ENCODE results near the gene AMPD2. TPM values are rescaled to one million over a fixed set of nuclear protein-coding genes. Genes with fewer than 3 reads are reported as not detected.

Gene AMPD2
- total RNA-seq, 1 experiment from 2014 or later = 106 TPM

DNA sequence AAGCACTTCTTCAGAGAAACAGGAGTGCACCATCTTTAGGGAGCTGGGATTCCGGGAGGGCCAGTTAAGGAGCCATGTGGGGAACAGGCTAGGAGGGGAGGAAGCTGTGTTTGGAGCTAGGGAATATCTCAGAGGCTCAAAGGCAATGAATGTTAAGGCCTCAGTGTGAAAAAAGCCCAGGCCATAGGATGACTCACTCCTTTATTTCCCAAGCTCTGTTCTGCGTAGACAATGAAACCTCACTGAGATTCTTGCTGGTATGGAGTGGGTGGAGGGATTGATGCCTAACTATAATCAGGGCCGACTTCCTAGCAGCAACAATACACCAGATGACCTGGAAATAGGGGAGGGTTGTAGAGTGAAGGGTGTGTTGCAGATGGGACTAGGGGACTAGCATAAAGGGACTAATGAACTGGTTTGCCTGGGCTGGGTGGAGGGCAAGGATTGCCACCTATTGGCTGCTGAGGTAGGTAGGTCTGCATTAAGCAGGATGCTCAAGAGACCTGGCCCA, 2.3 kb upstream of the AMPD2 start:
- DNase-seq (ENCODE audit: low read depth) = peak; percentile 87

DNA sequence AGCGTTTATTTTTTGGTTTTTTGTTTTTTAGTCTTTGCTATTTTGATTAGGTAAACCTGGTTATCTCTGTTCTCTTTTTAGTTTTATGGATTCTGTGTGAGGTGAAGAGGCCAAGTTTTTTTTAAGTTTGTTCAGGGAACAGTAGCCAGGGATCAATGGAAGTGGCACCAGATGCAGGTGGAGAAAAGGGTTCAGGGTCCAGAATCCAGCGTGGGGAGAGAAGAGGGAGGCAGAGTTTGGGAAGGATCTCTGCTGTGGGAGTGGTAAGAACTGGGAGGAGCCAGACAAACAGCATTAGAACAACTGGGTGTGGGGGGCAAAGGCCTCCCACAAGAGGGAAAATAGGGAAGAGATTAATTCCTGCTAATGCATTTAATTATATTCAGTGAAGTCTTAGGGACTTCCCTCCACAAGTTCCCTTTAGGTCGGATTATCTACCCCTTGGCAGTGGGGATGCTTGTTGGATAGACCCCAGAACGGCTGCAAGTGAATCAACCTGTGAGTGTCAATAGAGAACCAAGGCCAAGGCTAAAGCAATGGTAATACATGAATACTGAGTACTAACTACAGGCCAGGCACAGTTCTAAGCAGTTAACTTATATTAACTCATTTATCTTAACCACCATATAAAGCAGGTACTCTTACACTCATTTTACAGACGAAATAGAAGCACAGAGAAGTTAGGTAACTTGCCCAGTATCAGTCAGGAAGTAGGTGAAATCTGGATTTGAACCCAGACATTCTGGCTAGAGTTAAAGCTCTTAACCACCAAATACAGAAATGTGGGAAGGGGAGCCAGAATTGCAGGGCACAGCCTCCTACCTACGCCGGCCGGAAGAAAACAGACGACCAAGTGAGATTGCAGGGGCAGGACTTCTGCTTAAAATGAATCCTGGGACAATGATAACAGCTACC, 719 bp upstream of the AMPD2 start:
- DNase-seq (ENCODE audit: low read depth) = no peak

DNA sequence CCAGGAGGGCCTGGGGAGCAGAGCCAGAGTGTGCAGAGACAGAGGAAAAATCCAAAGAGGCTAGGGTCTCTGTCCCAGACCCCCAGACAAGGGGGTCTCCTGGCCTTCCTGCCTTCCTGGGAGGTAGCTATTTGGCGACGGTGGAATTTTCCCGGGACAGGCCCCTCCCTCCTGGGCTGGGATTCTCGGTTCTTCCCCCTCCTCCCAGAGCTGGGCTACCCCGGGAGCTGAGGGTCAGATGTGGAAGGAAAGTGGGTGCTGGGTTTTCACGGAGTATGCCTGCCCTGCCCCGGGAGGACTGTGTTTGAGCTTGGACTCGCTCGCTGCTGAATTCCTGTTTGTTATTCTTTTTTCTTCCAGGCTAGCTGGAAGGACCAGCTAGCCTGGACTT, 759 bp downstream of the AMPD2 start:
- peak; percentile 76 for DNase-seq (ENCODE audit: low read depth)

DNA sequence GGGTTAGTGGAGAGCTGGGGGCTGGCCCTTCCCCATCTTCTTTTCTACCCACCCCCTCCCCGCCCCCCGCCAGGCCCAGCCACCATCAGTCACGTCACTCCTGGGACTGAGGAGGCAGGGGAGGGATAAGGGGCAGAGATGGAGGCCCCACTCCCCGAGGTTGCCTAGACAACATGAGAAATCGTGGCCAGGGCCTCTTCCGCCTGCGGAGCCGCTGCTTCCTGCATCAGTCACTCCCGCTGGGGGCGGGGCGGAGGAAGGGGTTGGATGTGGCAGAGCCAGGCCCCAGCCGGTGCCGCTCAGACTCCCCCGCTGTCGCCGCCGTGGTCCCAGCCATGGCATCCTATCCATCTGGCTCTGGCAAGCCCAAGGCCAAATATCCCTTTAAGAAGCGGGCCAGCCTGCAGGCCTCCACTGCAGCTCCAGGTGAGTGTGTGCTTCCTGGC, 1.2 kb downstream of the AMPD2 start:
- peak; percentile 97 for DNase-seq (ENCODE audit: low read depth)

DNA sequence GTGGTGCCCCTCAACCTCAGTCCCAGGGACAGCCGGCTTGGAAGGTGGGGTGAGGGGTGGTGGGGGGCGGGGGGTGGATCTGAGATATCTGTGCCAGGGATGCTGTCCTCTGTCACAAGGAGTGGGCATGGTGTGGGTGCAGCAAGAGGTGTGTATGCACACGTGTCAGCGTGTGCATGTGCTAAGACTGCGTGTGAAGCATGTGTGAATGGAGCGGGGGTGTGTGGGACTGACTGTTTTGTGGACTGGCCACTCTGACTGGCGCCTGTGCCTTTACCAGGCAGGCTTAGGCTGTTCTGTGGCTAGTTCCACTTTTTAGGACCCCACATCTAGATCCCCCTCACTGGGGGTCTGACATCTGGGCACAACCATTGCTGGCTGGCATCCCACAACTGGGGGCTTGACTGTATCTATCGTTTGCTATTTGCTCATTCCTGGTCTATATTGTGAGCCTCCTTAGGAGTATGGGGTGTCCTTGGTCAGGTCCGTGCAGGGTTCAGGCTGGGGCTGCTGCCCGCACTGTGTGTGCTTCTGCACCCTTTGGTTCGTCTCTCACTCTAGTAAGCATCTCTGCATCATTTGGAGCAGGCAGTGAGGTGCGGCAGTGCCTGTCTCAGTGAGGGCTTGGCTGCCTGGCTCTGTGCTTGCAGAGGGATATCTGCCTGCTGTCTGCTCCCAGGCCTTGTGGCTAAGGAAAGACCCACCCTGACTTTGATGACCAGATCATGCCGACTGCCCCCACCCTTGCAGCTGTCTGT, 1.9 kb downstream of the AMPD2 start:
- DNase-seq (ENCODE audit: low read depth) = no peak

DNA sequence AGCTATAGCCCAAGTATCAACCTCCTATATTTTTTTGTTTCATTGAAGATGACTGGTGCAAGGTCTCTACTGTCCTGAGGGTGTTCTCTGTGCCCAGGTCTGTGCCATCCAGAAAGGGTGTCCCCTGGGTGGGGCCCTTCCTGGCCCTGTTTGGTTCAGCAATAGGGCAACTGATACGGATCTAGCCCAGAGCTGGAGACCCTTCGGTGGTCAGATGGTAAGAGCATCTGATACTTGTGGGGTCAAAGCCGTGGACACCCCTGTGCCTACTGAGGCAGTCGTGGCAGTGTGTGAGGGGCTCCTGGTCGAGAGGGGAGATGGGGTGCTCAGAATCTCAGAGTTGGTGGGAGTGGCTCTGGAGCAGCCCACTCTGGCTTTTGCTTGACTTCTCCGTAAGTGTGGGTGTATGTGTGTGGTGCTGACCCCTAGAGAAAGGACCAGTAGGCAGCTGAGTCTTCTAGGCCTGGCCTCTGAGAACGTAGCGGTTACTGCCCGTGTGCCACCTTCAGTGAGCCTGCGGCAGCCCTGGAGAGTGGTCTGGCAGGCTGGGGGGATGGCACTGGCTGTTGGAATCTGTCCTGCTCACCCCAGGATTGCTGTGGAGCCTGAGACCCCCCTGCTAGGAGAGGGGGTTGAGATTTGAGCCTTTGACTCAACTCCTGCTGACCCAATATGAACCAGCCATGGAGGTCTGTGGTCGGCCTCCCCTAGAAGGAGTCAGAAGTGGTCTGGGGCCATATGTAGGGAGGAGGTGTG, 2.7 kb downstream of the AMPD2 start:
- DNase-seq (ENCODE audit: low read depth) = no peak

DNA sequence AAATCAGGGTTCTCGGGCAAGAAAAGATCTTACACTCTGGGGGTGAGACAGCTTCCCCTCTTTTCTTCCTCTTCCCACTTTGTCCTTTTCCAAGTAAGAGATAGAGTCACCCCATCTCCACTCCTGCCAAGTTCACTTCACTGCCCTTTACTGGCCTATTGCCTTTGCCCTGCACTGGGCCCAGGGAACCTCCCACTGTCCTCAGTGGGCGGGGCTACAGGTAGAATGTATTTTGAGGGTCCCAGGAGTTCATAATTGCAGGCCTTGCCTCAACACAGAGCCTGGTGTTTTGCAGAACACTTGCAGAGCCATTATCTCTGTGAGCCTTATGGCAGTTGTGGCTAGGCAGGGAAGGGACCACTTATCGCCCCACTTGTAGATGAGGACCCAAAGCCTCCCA, 3.3 kb downstream of the AMPD2 start:
- no peak for DNase-seq (ENCODE audit: low read depth)

DNA sequence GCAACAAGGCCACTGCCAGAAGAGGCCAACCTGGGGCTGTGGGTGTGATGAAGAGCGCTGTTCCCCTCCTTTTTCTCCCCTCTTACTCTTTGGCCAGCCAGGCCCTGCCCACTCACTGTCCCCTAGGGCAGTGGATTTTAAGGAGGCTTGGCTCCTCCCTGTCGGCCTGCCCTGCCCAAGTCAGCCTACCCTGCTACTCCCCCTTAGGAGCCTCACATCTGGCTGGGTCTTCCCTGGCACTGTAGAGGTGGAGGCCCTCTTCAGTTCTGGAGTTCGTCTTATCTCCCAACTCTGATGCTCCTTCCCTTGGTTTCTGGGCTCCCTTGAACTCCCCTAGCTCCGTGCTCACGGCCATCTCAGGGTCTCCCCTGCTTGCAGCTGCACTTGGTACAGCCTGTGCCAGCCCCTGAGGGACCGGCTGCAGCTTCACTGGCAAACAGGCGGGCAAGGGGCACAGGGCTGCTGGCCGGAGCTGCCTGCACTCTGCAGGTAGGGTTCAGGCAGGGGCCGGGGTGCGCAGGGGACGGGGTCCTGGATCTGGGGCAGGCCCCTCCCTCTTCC, 4.0 kb downstream of the AMPD2 start:
- DNase-seq (ENCODE audit: low read depth) = no peak

DNA sequence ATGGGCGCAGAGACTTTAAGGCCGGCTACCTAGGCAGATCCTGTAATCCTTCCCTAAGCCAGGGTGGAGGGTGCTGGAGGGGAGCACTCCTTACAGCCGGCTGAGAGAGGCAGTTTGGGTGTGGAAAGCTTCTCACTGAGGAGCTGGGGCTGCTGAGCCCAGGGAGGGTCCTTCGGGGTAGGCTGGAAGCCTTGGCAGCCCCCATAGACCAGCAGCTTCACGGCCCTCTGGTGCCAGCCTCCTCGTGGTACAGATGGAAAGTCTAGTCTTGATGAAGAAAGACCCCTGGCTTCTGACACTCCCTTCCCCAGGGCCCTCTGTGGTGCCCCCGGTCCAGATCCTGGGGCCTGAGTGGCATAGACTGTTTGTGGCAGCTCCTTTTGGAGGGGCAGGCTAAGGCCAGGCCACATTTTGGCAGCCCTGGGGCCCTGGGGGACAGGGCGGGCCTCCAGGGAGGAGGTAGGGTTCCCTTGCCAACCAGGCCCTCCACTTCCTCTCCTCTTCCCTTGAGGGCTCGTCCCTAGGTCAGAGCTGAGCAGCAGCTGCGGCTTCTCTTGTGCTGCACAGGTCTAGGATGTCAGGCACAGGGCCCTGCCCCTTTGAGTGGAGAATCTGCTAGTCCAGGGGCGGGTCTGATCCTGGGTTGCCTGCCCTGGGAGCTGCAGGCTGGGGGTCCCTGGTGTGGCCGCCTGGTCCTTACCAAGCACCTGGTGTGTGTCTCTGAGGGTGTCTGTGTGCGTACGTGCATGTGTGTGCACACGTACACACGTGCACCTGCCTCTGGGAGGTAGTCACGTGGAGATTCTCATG, 4.8 kb downstream of the AMPD2 start:
- DNase-seq (ENCODE audit: low read depth) = no peak

DNA sequence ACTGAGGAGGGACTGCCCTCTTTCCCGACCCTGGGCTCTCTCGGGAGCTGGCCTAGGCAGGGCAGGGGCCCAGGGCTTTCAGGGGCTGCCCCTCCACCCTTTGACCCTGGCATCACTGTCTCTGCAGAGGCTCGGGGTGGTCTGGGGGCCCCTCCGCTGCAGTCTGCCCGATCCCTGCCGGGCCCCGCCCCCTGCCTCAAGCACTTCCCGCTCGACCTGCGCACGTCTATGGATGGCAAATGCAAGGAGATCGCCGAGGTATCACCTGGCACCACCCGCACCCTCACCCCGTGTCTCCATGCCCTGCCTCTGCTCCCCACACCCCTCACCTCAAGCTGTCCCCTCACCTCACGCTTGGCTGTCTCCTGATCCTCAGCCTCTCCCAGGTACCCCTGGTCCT, 5.5 kb downstream of the AMPD2 start:
- DNase-seq (ENCODE audit: low read depth) = no peak

DNA sequence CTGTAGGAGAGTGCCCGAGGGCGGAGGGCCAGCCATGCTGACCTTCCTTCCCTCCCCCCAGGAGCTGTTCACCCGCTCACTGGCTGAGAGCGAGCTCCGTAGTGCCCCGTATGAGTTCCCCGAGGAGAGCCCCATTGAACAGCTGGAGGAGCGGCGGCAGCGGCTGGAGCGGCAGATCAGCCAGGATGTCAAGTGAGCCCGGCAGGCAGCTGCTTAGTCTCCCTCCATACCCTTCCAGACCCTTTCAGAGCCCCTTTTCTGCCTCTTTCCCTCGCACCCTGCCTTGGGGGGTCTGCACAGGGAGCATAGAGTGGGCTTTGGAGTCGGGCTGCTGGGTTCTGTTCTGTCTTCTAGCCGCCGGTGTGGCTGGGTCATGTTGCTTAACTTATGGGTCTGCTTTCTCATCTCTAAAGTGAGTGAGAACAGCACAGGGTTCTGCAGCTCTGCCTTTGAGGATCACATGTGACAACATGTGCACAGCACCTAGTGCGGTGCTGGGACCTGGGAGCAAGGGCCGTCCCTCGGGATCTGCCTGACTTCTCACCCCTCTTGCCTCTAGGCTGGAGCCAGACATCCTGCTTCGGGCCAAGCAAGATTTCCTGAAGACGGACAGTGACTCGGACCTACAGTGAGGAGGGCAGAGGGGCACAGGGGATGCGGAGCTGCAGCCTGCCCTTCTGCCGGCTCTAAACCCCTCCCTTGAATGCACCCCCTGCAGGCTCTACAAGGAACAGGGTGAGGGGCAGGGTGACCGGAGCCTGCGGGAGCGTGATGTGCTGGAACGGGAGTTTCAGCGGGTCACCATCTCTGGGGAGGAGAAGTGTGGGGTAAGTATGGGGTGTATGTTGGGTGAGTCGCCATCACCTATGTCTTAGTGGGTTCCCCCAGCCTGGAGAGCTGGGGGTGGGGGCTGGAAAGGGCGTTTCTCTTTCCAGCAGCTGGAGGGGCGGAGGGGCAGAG, 6.2 kb downstream of the AMPD2 start:
- no peak for DNase-seq (ENCODE audit: low read depth)

DNA sequence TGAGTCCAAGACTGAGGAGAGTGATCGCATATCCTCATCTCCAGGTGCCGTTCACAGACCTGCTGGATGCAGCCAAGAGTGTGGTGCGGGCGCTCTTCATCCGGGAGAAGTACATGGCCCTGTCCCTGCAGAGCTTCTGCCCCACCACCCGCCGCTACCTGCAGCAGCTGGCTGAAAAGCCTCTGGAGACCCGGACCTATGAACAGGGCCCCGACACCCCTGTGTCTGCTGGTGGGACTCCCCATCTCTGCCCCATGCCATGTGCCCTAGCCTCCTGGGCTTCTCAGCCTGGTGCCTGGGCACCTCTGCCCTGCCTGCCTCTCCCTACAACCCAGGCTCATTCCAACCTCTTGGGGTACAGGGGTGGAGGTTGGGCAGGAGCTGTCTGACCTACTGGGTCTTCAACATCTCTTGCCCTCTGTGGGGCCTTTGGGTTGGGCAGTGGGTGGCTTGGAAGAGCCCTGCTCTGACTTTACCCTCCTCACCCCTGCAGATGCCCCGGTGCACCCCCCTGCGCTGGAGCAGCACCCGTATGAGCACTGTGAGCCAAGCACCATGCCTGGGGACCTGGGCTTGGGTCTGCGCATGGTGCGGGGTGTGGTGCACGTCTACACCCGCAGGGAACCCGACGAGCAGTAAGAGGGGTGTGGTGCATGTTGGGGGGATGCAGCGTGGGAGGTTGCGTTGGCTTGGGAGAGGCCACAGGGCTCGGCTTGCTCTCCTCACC, 7.2 kb downstream of the AMPD2 start:
- DNase-seq (ENCODE audit: low read depth) = no peak

DNA sequence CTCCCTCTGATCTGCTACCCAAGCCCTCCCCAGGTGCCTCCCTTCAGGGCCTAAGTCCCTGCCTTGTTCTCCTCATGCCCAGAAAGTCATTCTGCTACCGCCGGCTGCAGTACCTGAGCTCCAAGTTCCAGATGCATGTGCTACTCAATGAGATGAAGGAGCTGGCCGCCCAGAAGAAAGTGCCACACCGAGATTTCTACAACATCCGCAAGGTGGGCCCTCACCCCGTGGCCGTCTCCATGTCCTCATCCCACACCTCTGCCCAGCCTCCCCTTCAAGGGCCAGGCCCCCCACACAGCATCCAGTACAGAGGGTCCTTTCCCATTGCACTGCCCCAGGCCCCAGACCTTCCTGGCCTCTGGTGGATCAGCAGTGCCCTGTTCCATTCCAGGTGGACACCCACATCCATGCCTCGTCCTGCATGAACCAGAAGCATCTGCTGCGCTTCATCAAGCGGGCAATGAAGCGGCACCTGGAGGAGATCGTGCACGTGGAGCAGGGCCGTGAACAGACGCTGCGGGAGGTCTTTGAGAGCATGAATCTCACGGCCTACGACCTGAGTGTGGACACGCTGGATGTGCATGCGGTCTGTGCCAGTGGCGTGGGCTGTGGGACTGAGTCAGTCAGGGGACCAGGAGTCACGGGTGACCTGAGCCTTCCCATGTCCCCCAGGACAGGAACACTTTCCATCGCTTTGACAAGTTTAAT, 8.2 kb downstream of the AMPD2 start:
- DNase-seq (ENCODE audit: low read depth) = no peak

DNA sequence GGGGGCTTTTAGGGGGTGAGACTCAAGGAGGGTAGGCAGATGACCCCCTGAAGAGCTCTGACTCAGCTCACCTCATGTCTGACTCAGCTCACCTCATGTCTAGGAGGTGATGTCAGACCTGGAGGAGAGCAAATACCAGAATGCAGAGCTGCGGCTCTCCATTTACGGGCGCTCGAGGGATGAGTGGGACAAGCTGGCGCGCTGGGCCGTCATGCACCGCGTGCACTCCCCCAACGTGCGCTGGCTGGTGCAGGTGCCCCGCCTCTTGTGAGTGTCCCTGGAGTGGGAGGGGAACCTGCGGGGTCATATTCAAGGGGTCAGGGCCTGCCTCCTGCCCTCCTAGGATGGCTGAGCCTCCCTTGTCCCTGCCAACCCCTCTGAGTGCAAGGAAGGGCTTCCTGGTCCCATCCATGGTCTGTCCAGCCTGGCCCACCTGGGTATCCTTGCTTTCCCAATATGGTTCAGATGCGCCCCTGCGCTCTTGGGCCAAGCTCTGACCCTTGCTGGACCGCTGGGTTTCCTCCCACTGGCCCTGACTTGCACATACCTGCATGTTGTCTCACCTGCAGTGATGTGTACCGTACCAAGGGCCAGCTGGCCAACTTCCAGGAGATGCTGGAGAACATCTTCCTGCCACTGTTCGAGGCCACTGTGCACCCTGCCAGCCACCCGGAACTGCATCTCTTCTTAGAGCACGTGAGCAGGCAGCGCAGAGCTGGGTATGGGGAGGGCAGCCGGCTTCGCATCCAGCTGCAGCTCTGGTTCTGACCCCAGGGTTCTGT, 9.1 kb downstream of the AMPD2 start:
- peak; percentile 70 for DNase-seq (ENCODE audit: low read depth)

DNA sequence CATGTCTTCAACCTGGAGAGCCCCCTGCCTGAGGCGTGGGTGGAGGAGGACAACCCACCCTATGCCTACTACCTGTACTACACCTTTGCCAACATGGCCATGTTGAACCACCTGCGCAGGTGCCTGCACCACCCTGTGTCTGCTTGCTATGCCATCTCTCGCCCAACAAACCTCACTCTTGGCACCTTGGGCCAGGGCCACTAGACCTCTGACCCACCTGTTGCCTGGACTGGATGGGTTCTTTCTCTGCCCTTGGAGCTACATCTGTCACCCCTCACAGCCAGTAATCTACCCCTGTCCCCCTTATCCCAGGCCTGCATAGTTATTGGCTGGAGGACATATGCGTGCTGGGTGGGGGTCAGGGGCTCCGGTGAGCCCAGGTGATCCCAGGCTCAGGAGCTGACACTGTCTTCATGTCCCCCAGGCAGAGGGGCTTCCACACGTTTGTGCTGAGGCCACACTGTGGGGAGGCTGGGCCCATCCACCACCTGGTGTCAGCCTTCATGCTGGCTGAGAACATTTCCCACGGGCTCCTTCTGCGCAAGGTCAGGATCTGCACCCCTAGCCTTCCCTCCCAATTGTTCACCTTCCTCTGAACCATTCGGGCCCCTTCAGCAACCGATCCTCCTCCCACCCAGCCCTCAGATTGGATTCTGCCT, 9.9 kb downstream of the AMPD2 start:
- DNase-seq (ENCODE audit: low read depth) = no peak

DNA sequence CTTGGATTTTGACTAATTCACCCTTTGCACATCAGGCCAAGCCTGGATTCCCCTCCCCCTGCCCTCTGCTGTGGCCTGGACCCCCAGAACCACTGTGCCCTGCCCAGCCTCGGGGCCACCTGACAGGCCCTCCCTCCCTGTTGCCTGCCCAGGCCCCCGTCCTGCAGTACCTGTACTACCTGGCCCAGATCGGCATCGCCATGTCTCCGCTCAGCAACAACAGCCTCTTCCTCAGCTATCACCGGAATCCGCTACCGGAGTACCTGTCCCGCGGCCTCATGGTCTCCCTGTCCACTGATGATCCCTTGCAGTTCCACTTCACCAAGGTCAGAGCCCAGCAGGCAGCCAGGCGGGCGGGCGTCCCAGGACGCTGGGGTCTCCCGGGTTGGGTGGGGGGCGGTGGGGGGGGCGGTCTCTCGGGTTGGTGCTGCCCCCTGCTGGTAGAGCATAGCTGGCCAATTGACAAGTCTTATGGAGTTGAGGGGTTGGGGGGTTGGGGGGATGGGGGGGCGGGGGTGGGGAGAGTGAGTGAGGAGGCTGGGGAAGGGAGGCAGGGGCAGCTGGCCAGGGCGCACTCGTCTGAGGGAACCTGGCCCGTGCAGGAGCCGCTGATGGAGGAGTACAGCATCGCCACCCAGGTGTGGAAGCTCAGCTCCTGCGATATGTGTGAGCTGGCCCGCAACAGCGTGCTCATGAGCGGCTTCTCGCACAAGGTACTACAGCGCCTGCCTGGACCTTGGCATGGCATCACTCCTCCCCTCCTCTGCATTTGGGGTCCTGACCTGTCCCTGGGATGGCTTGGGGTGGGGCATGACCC, 10.7 kb downstream of the AMPD2 start:
- no peak for DNase-seq (ENCODE audit: low read depth)

Data from M059J (cell line).